GM19397 (cell line): Measurements from ENCODE around the gene TSPAN14.

Experiments
- ATAC-seq: cut with Tn5 transposase; IDR thresholded peaks from one replicate; pipeline ENCODE4 v1.9.1; 2021; ENCODE audit warnings: mild to moderate bottlenecking, moderate library complexity; ENCODE audit not compliant: unreplicated experiment

TSPAN14 gene

DNA sequence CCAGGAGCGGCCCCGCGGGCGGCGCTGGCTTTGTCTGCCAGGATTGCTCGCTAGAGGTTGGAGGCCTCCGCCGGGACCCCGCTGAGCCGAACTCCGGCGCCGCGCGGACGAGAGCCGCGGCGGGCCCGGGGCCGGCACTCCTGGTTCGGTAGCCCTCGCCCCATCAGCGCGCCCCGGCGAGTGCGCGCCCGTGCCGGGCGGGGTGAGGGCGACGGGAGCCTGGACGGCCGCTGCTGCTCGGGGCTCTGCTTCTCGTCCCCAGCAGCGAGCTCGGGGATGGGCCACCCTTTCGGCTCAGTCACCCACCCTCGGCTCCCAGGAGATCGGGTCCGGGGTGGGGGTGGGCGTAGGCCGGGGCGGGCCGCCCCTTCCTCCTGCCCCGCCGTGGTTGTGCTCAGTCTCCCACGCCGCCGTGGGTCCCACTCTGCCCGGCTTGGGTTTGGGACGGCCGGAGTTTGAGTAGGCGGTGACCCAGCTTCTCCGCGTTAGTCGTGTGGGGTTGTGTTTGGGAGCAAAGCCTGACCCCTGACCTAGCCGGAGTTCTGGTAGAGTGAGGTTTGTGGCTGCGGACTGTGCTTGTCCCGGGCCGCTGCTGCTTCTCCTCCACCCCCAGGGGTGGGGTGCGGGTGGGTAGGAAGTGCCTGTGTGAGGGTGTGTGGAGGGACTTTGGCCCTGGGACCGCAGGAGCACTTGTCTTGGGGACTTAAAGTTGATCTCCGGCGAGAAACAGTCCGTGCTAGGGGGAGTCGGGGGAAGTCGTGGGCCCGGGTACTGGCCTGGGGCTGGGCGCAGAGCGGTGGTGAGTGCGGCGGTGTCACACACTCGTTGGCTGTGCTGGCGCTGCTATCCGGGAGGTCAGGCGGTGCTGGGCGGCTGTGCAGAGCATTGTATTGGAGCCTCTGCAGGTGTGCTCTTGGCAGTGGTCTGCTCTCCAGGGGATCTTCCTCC, 677 bp downstream of the TSPAN14 start:
- peak; percentile 25 for ATAC-seq

- ATAC-seq: no peak
These were observed 1.6 kb downstream of the TSPAN14 start for GRCh38 chr10:80455461-80456349.

GRCh38 chr10:80457554-80458262, 3.6 kb downstream of the TSPAN14 start:
- ATAC-seq: no peak

DNA sequence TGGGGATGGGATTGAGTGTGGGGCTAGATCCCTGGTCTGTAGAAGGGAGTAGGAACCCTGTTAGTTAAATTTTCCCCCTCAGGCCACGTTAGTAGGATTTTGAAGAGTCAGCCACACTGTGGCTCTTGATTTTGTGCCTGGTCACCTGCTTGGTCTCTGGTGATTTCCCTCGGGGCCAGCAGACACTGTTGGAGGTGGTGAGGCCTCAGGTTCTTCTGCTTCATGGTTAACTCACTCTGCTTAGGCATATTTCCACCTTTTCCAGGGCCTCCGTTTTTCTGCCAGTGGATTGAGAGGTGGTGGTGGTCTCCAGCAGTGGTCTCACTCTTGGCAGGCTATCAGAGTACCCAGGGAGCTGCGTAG, 4.1 kb downstream of the TSPAN14 start:
- ATAC-seq: no peak

GRCh38 chr10:80458638-80459037, 4.5 kb downstream of the TSPAN14 start:
- ATAC-seq: no peak

DNA sequence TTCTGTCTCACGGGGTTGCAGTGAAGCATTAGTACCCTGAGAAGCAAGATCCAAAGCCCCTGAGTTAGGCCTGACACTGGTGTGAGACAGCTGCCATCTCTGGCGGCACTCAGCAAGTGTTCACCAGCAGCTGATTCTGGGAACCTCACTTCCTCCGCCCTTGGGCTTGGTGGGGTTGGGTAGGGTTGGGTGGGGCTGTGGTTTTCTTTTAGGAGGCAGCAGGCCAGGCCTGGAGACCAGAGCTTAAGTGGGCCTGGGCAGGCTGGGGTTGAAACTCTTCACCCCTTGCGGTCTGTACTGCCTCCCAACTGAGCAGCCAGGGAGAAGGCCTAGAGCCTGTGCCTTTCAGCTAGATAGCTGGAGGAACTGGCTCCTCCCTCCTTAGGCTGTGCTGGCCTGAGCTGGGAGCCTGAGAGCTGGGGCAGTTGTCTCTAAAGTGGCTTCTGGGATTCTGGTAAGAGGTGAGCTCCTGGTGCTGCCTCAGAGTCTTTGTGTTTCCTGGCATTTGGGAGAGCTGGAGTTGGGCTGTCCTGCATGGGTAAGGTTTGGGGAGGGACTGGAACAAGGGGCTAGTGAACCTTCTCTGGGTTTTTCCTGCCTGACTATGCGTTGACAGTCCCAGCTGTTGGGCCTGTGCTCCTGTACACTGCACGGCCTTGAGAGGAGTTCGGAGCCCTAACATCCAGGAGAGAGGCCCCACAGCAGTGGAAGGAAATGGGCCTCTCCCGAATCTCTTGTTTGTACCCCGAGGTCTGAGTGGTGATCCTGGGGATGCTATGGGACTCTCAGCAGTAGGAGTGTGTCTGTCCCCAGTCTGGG, 5.1 kb downstream of the TSPAN14 start:
- peak; percentile 43 for ATAC-seq

DNA sequence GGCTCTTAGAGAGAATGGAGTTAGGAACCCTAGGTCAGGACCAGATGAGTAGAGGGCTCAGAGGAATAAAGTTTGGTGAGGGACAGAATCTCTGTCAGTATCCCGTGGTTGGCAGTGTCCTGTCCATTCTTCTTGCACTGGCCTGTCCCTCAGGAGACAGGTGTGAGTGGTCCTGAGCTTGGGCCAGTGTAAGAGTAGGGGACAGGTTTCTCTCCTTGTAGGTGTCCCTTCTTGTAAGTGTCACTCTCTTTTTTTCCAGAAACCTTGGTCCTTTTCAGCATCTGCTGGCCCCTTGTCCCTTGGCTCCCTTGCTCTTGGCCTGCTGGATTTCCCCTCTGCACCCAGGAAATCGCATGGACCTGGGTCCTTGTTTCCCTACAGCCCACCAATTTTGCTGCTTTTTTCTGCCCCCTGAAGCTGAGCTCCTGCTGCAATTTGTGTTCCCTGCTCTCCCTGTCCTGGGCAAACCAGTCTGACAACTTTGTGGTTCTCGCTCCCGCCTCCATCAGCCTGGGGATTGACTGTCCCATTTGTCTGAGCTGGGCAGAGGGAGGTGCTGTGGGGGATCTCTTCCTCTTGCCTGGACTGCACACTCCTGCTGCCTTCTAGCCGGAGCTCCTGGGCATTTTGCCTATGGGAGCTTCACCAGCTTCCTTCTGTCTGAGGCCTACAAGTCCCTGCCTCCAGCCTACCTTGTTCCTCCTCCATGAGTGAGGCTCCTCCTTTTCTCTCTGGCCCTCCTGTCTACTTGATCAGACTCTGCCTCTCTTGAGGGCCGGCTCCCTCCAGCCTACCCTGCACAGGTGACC, 6.5 kb downstream of the TSPAN14 start:
- no peak for ATAC-seq

DNA sequence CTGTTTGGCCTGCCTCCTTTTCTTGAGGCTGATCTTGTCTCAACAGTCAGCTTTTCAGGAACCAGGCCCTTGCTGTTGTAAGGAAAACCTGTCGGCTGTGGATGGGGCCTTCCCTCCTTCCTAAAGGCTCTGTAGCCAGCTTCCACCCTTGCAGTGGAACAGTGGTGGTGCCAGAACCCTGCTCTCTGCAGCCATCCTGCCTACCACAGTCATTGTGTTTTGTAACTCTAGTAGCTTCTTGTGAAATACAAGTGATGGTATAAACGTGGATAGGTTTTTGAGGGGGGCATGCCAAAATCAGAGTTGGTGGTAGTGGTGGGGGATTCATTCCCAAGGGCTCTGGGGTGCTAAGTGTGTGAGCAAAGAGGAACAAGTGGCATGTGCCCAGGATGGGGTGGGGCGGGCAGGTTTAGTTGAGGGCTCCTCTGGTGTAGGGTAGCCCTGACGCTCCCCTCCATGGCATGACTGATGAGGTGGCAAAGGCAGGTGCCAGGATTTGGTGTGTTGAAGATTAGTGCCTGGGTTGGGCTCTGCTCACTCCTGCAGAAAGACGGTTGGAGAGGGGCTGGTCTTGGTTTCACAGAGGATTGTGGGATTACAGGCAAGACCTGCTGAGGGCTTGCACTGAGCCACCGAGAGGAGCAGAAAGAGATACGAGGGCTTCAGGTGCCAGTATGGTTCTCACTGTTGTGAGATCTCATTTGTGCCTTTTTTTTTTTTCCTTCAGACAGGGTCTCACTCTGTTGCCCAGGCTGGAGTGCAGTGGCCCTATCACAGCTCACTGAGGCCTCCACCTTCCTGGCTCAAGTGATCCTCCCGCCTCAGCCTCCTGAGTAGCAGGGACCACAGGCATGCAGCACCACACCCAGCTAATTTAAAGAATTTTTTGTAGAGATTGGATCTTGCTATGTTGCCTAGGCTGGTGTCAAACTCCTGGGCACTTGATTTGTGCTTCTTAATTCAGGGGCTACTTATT, 7.4 kb downstream of the TSPAN14 start:
- ATAC-seq: no peak

DNA sequence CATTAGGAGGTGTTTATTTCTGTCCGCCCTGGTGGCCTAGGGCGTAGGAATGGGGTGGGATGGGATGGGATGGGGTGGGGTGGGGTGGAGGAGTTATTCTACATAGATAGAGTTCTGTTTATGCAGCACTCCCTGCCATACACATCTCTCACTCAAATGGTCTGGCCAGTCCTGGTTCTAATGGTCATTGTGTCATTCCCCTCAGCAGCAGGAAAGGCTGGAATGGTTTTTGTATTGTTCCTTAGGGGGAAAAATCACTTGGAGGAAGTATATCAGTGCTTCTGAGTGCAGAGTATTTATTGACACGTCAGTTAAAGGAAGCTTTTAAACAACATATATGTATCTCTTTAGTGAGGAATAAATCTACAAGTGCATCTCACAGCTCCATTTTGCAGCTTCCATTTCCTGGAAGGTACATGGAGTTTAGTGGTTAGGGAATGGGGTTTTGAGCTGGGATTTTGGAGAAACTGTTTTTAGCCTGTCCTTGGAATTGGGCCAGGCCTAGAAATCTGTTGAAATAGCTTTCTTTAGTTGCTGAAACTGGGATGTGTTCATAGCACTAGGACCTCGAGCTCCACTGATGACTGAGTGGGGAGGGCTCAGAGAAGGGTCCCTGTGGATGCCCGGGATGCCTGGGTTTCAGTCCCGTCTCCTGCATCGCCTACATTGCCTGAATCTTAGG, 8.3 kb downstream of the TSPAN14 start:
- no peak for ATAC-seq

DNA sequence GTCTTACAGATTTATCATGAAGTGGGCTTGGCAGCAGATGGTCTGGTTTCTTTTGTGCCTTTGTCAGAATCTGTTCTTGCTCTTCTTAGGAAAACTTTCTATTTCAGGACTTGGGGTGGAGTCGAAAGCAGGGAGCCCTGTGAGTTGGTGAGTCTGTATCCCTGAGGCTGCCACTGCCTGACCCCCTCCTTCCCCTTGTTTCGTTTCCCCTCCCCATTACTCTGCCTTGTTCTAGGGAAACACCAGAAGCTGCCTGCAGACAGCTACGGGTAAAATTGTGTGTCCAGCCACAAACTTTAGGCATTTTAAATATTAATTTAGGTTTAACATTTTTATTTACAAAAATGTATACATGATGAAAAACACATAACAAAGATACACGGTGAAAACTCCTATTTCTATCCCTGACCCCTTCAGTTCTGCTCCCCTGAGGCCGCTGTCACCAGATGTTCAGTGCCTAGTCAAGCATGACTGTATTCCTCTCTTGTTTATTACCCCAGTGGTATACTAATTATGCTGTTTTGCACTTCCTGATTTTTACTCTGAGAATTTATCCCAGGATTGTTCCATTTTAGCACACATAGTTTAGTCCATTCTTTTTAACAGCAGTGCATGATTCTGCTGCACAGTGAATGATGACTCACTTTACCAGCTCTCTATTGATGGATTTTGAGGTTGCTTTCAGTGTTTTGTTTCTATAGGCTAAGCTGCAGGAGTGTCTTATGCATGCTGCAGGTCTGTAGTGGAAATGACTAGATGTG, 9.1 kb downstream of the TSPAN14 start:
- ATAC-seq: no peak

DNA sequence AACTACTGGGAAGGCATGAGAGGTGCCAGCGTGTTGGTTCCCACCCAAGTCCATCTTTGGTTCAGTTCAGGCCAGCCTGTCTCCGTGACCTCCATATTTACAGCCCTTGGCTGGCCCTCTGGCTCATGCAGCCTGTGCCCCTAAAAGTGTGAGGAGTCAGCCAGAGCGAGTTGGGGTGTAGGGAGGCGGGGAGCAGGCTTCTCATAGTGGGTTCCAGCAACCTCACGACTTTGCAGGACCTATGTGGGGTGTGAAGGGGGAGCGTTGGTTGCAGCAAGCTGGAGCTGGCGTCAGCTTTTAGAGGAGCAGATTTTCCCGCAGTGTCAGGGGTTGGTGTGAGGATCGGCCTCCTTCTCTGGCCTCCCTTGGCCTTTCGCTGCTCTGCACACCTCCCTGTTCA, 9.8 kb downstream of the TSPAN14 start:
- no peak for ATAC-seq

GRCh38 chr10:80464557-80465450, 10.7 kb downstream of the TSPAN14 start:
- no peak for ATAC-seq

DNA sequence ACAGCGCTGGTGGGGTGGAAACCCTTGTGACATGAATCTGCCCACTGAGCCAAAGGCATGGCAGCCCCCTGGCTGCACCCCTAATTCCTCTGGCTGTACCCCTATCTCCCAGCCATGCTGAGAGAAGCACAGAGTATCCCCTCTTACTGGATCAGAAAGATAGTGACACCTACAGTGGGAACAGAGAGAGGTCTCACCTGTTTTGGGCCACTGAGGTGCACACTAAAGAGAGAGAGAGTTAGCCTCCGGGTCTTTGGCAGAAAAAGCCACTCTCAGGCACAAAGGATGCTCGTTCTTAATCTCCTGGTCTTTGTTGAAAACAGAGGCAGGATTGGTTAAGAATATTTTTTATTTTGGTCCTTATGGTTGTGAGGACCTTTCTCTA, 11.3 kb downstream of the TSPAN14 start:
- no peak for ATAC-seq

DNA sequence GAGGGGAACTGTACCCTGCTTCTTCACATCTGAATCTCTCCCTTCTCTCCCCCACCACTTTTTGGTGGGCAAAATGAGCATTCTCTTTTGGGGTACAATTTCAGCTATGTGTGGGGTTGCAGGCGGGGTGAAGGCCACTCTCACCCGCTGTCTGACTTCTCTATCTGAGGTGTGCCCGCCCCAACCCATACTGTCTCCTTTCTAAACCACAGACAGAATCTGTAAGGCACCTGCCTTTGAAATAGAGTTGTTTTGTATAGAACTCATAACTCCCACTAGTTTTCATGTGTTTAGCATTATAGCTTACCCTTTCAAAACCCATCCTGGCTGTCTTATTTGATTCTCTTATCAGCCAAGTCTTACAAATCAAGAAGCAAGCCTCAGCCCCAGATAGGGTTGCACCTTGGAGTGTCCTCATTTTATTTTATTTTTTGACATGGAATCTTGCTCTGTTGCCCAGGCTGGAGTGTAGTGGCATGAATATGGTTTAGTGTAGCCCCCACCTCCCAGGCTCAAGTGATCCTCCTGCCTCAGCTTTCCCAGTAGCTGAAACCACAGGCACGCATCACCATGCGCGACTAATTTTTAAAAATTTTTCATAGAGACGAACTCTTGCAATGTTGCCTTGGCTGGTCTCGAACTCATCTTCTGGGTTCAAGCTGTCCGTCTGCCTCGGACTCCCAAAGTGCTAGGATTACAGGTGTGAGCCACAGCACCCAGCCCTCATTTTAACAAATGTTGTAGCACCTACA, 11.9 kb downstream of the TSPAN14 start:
- no peak for ATAC-seq

- ATAC-seq: no peak
These were observed 12.7 kb downstream of the TSPAN14 start for GRCh38 chr10:80466724-80467326.
